ENCODE results near the gene NOP14.

Gene NOP14

DNA sequence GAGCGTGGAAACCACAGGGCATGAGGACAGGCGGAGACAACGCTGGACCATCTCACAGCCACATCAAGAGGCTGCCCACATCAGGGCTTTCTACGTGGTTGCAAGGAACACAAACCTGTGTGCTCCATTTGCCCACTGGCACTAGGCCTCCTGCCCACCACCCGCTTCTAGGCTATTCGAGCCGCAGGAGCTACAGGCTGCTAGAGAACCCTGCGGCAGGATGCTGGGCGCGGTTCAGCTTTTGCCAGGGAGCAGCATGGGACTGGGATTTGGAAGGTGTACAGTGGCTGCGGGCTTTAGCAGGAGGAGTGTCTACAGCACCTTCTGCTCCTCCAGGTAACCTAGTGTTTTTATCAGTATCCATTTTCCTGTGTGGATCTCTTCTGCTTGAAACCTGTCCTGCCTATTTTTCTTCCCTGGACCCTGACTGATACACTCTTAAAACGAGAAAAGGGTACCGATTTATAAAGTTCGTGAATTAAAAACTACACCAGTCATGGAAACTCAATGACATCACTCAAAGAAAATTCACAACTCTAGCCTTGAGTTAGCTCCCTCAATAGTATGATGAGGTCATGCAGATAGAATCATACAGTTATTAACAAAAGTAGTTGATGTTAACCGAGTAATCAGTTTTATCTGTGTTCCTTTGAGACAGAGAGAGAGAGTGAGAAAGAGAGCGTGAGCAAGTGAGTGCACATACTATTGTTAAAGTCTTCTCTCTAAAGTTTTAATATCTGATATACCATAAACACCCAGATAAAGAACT, 12.8 kb downstream of the NOP14 start:
- H3K27me3 ChIP-seq (ENCODE audit: control insufficient read depth, low read length) = no peaks in the 10 kb centered on the region
- no peaks in the 10 kb centered on the region for H3K9me3 ChIP-seq (ENCODE audit: control insufficient read depth, insufficient read depth, low read length)
- H3K36me3 ChIP-seq (ENCODE audit: control insufficient read depth, low read length) = peaks cover 85% of the 10 kb centered on the region
- peaks cover 20% of the 10 kb centered on the region for H3K79me2 ChIP-seq (ENCODE audit: control insufficient read depth, low read length)
- TF ChIP-seq CTCF (IDR thresholded peaks at IDR 0.05; ENCODE audit: low read depth, low read length, poor library complexity, severe bottlenecking) (no peak), EZH2phosphoT487 (IDR thresholded peaks at IDR 0.05; ENCODE audit: borderline replicate concordance, low read length) (no peak)
- H3K27ac ChIP-seq (ENCODE audit: low read depth, low read length) = no peak overlapping the region
- no peak overlapping the region for H3K4me2 ChIP-seq (ENCODE audit: low read length)
- no peaks in the 10 kb centered on the region; the same call in 1 of the 2 replicates for H3K4me1 ChIP-seq (ENCODE audit: control insufficient read depth, low read length)
- no peak overlapping the region for H3K4me3 ChIP-seq (ENCODE audit: low read length)
- peaks cover 10% of the 10 kb centered on the region for H4K20me1 ChIP-seq (ENCODE audit: control insufficient read depth, insufficient read depth, low read depth, low read length)
- H3F3A ChIP-seq (ENCODE audit: control insufficient read depth, insufficient read depth) = peaks cover 20% of the 10 kb centered on the region
- no peaks in the 10 kb centered on the region for H3K9me2 ChIP-seq (replicated peaks; ENCODE audit: control insufficient read depth, low read length)

DNA sequence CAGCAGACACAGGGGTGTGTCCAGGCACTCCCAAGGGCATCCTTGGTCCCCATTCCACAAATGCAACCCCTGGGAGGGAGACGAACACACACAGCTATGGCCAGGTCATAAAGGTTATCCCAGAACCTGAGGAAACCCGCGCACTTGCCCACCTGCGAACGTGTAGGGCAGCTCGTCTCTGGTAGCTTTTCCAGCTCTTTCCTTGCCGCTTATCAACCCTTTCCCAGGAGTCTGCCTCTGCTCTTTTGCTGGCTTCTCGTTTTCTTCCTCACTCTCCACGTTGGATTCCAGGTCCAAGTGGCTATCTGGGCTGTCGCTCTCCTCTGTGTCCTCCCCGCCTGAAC, 13.5 kb downstream of the NOP14 start:
- peaks cover 90% of the 10 kb centered on the region for H3K36me3 ChIP-seq (ENCODE audit: control insufficient read depth, low read length)
- no peak overlapping the region for H3K27ac ChIP-seq (ENCODE audit: low read depth, low read length)
- no peaks in the 10 kb centered on the region for H3K4me1 ChIP-seq (ENCODE audit: control insufficient read depth, low read length)
- H3K9me2 ChIP-seq (replicated peaks; ENCODE audit: control insufficient read depth, low read length) = no peaks in the 10 kb centered on the region
- H3F3A ChIP-seq (ENCODE audit: control insufficient read depth, insufficient read depth) = peaks cover 19% of the 10 kb centered on the region
- no peaks in the 10 kb centered on the region for H3K27me3 ChIP-seq (ENCODE audit: control insufficient read depth, low read length)
- H3K79me2 ChIP-seq (ENCODE audit: control insufficient read depth, low read length) = peaks cover 20% of the 10 kb centered on the region
- H3K9me3 ChIP-seq (ENCODE audit: control insufficient read depth, insufficient read depth, low read length) = no peaks in the 10 kb centered on the region
- TF ChIP-seq EZH2phosphoT487 (IDR thresholded peaks at IDR 0.05; ENCODE audit: borderline replicate concordance, low read length) (no peak), CTCF (IDR thresholded peaks at IDR 0.05; ENCODE audit: low read depth, low read length, poor library complexity, severe bottlenecking) (no peak)
- H3K4me2 ChIP-seq (ENCODE audit: low read length) = no peak overlapping the region
- peaks cover 10% of the 10 kb centered on the region; the same call in 1 of the 2 replicates for H4K20me1 ChIP-seq (ENCODE audit: control insufficient read depth, insufficient read depth, low read depth, low read length)
- H3K4me3 ChIP-seq (ENCODE audit: low read length) = no peak overlapping the region

DNA sequence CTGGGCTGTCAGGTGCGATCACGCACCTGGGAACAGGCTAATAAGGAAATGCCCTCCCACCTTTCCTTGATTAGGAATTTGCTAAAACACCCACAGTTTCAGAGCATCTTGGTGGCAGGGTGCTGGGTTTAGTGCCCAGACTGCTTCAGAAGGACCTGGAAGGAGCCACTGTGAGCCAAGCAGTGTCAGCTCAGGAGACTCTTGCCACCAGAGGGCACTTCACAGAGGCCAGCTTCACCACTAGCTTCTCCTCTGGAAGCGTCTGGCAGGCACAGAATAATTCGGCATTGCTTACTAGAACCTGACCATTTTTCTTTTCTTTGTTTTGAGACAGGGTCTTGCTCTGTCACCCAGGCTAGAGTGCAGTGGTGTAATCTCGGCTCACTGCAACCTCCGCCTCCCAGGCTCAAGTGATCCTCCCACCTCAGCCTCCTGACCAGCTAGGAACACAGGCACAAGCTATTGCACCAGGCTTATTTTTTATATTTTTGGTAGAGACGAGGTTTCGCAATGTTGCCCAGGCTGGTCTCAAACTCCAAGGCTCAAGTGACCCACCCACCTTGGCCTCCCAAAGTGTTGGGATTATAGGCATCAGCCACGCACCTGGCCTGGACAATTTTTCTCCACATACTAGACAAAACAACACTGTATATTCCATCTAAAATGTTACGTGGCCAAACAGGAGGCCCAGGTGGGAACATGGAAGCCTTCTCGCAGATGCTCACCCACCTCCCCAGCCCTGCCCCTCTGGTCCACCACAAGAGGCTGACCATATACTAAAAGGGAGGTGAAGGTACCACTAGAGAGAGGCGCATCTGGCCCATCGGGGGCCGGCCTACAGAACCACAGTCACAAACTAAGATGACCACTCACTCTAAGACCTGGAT, 14.1 kb downstream of the NOP14 start:
- Histone ChIP-seq H4K20me1 (ENCODE audit: control insufficient read depth, insufficient read depth, low read depth, low read length) (peaks cover 10% of the 10 kb centered on the region; the same call in 1 of the 2 replicates), H3K36me3 (ENCODE audit: control insufficient read depth, low read length) (peaks cover 90% of the 10 kb centered on the region)
- peak; percentile 44 for TF ChIP-seq CTCF (IDR thresholded peaks at IDR 0.05; ENCODE audit: low read depth, low read length, poor library complexity, severe bottlenecking)
- TF ChIP-seq EZH2phosphoT487 (IDR thresholded peaks at IDR 0.05; ENCODE audit: borderline replicate concordance, low read length) = no peak

More for the DNA sequence above, 14.1 kb downstream of the NOP14 start:
- no peak overlapping the region for H3K4me3 ChIP-seq (ENCODE audit: low read length)
- no peaks in the 10 kb centered on the region for H3K9me3 ChIP-seq (ENCODE audit: control insufficient read depth, insufficient read depth, low read length)
- H3K4me1 ChIP-seq (ENCODE audit: control insufficient read depth, low read length) = no peaks in the 10 kb centered on the region
- H3K27ac ChIP-seq (ENCODE audit: low read depth, low read length) = no peak overlapping the region
- H3K79me2 ChIP-seq (ENCODE audit: control insufficient read depth, low read length) = peaks cover 20% of the 10 kb centered on the region
- H3K27me3 ChIP-seq (ENCODE audit: control insufficient read depth, low read length) = no peaks in the 10 kb centered on the region
- H3K4me2 ChIP-seq (ENCODE audit: low read length) = no peak overlapping the region
- H3F3A ChIP-seq (ENCODE audit: control insufficient read depth, insufficient read depth) = peaks cover 13% of the 10 kb centered on the region
- H3K9me2 ChIP-seq (replicated peaks; ENCODE audit: control insufficient read depth, low read length) = no peaks in the 10 kb centered on the region
